C4-2B (cell line): ENCODE results near the gene DAPK1.

Source experiments
- ZFX ChIP-seq: fragments of 450-650 bp; IDR thresholded peaks from 2 replicates; pipeline ENCODE4 v1.6.1; 2017
- TF ChIP-seq, protein P1 (sequence below): fragments of 450-650 bp; conservative IDR thresholded peaks from 2 replicates; pipeline ENCODE4 v1.5.1; 2017; ENCODE audit warnings: mild to moderate bottlenecking

GRCh38 chr9:87475463-87475862 lies 22.2 kb upstream of the DAPK1 start:
- TF ChIP-seq, protein P1, sequence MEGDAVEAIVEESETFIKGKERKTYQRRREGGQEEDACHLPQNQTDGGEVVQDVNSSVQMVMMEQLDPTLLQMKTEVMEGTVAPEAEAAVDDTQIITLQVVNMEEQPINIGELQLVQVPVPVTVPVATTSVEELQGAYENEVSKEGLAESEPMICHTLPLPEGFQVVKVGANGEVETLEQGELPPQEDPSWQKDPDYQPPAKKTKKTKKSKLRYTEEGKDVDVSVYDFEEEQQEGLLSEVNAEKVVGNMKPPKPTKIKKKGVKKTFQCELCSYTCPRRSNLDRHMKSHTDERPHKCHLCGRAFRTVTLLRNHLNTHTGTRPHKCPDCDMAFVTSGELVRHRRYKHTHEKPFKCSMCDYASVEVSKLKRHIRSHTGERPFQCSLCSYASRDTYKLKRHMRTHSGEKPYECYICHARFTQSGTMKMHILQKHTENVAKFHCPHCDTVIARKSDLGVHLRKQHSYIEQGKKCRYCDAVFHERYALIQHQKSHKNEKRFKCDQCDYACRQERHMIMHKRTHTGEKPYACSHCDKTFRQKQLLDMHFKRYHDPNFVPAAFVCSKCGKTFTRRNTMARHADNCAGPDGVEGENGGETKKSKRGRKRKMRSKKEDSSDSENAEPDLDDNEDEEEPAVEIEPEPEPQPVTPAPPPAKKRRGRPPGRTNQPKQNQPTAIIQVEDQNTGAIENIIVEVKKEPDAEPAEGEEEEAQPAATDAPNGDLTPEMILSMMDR, result no peak
- TF ChIP-seq ZFX, result no peak
